HEK293 (cell line): ENCODE results near the gene ARID3A.
A peak's percentile ranks its signal among the peaks of the same experiment; 100 is the strongest.

ENCODE experiments used
- CTCF ChIA-PET: fragments of 350-600 bp; formaldehyde crosslinking; extraction: SDS; loops from one replicate; lab custom pipeline; 2021; ENCODE audit warnings: antibody characterized with exemption; lab: Yijun Ruan, JAX
- POLR2A ChIA-PET: fragments of 300-600 bp; formaldehyde crosslinking; extraction: SDS; loops from one replicate; lab custom pipeline; 2020; ENCODE audit warnings: antibody characterized with exemption, inconsistent platforms; lab: Yijun Ruan, JAX
- H3K27ac ChIP-seq: fragments of 200-500 bp; sonication (Bioruptor generic); 2 replicates; pipeline ENCODE4 v1.5.1; 2014; ENCODE audit warnings: low read depth, low read length, control low read depth, inconsistent platforms; ENCODE audit errors: extremely low read depth
- H3K36me3 ChIP-seq, 2 experiments: fragments of 200-500 bp in 1 of 2; sonication (Bioruptor generic) in 1 of 2; 1 replicate in 1 of 2; 2 replicates in 1 of 2; pipeline ENCODE4 v1.5.1; 2014 to 2017; ENCODE audit warnings: inconsistent platforms in 2 of 2, low read length in 2 of 2; ENCODE audit not compliant: control insufficient read depth in 2 of 2, insufficient read depth in 1 of 2
- H3K4me1 ChIP-seq: fragments of 200-500 bp; sonication (Bioruptor generic); 2 replicates; pipeline ENCODE4 v1.5.1; 2014; ENCODE audit warnings: mild to moderate bottlenecking, low read length, inconsistent platforms; ENCODE audit not compliant: control insufficient read depth, insufficient read depth
- H3K4me3 ChIP-seq: 2 replicates; pipeline ENCODE4 v1.5.1; 2011; ENCODE audit warnings: low read depth, mild to moderate bottlenecking, control low read depth, low read length, moderate library complexity
- H3K9me3 ChIP-seq: fragments of 200-500 bp; sonication (Bioruptor generic); 2 replicates; pipeline ENCODE4 v1.5.1; 2014; ENCODE audit warnings: low read depth, low read length, inconsistent platforms; ENCODE audit not compliant: control insufficient read depth, insufficient read depth
- BCL11A ChIP-seq: fragments of 450-650 bp; formaldehyde crosslinking; IDR thresholded peaks from 2 replicates; pipeline ENCODE4 v1.5.1; 2016; ENCODE audit warnings: low read depth, missing biosample characterization, missing genetic modification characterization
- BCL11B ChIP-seq: fragments of 450-650 bp; formaldehyde crosslinking; IDR thresholded peaks from 2 replicates; pipeline ENCODE4 v1.5.1; 2016; ENCODE audit warnings: low read depth, missing biosample characterization, missing genetic modification characterization
- EGR2 ChIP-seq: fragments of 450-650 bp; formaldehyde crosslinking; IDR thresholded peaks from 2 replicates; pipeline ENCODE4 v1.5.1; 2016; ENCODE audit warnings: low read depth, missing biosample characterization, missing genetic modification characterization
- KLF8 ChIP-seq: fragments of 450-650 bp; formaldehyde crosslinking; IDR thresholded peaks from 2 replicates; pipeline ENCODE4 v1.5.1; 2016; ENCODE audit warnings: missing biosample characterization, missing genetic modification characterization
- ZBTB8A ChIP-seq: fragments of 450-650 bp; formaldehyde crosslinking; IDR thresholded peaks from 2 replicates; pipeline ENCODE4 v1.5.1; 2016; ENCODE audit warnings: missing biosample characterization, missing genetic modification characterization
- ZFHX2 ChIP-seq: fragments of 450-650 bp; formaldehyde crosslinking; conservative IDR thresholded peaks from 2 replicates; pipeline ENCODE4 v1.5.1; 2016; ENCODE audit warnings: missing biosample characterization, missing genetic modification characterization
- ZNF10 ChIP-seq: fragments of 450-650 bp; formaldehyde crosslinking; IDR thresholded peaks from 2 replicates; pipeline ENCODE4 v1.5.1; 2017; ENCODE audit warnings: missing biosample characterization, missing genetic modification characterization
- ZNF175 ChIP-seq: fragments of 450-650 bp; formaldehyde crosslinking; IDR thresholded peaks from 2 replicates; pipeline ENCODE4 v1.5.1; 2016; ENCODE audit warnings: missing biosample characterization, missing genetic modification characterization
- ZNF2 ChIP-seq: fragments of 450-650 bp; formaldehyde crosslinking; IDR thresholded peaks from 2 replicates; pipeline ENCODE4 v1.5.1; 2016; ENCODE audit warnings: missing biosample characterization, missing genetic modification characterization
- ZNF335 ChIP-seq: fragments of 450-650 bp; formaldehyde crosslinking; conservative IDR thresholded peaks from 2 replicates; pipeline ENCODE4 v1.5.1; 2016; ENCODE audit warnings: missing biosample characterization, missing genetic modification characterization
- ZNF394 ChIP-seq: fragments of 450-650 bp; formaldehyde crosslinking; IDR thresholded peaks from 2 replicates; pipeline ENCODE4 v1.5.1; 2016; ENCODE audit warnings: missing biosample characterization, missing genetic modification characterization, mild to moderate bottlenecking, moderate library complexity, borderline replicate concordance
- ZNF514 ChIP-seq: fragments of 450-650 bp; formaldehyde crosslinking; IDR thresholded peaks from 2 replicates; pipeline ENCODE4 v1.5.1; 2016; ENCODE audit warnings: missing biosample characterization, missing genetic modification characterization
- ZNF600 ChIP-seq: fragments of 450-650 bp; formaldehyde crosslinking; IDR thresholded peaks from 2 replicates; pipeline ENCODE4 v1.5.1; 2016; ENCODE audit warnings: missing biosample characterization, missing genetic modification characterization
- ZNF629 ChIP-seq: fragments of 450-650 bp; formaldehyde crosslinking; IDR thresholded peaks from 2 replicates; pipeline ENCODE4 v1.5.1; 2017; ENCODE audit warnings: missing biosample characterization, missing genetic modification characterization
- TF ChIP-seq, protein P1 (sequence below): fragments of 450-650 bp; IDR thresholded peaks from 2 replicates; pipeline ENCODE4 v1.5.1; 2018; ENCODE audit warnings: missing biosample characterization, missing genetic modification characterization
- TF ChIP-seq, protein P2 (sequence below): fragments of 450-650 bp; formaldehyde crosslinking; IDR thresholded peaks from 2 replicates; pipeline ENCODE4 v1.5.1; 2016; ENCODE audit warnings: missing biosample characterization, missing genetic modification characterization
- TF ChIP-seq, protein P3 (sequence below): fragments of 450-650 bp; formaldehyde crosslinking; IDR thresholded peaks from 2 replicates; pipeline ENCODE4 v1.5.1; 2016; ENCODE audit warnings: missing biosample characterization, missing genetic modification characterization

The ARID3A gene

GRCh38 chr19:1015782-1016646 is 90.2 kb downstream of the ARID3A start:
- POLR2A ChIA-PET = interaction anchor here (0.6 to 1.2 kb wide), 3 partner anchors 9 to 240 kb away, joined by 3 to 4 read pairs (median 3); no protein-coding TSS in a partner anchor

GRCh38 chr19:1016647-1017114 is 90.8 kb downstream of the ARID3A start:
- peak overlapping the region; percentile 54; the same call in 1 of the 2 replicates for H3K27ac ChIP-seq
- ChIA-PET CTCF (no interaction called here), POLR2A (interaction anchor here (0.8 kb wide), 1 partner anchor 10 kb away, joined by 3 read pairs; no protein-coding TSS in a partner anchor)
- no peaks in the 10 kb centered on the region for H3K9me3 ChIP-seq
- peaks cover 7% of the 10 kb centered on the region for H3K4me1 ChIP-seq
- TF ChIP-seq ZNF175 (tag by site-specific recombination) (no peak), BCL11A (tag by site-specific recombination) (peak; percentile 15; the same call in 1 of the 2 replicates), ZBTB8A (tag by site-specific recombination) (no peak), ZNF10 (tag by site-specific recombination) (0 out of 2 replicates have a peak, but pooled peaks have one; percentile 31), KLF8 (tag by site-specific recombination) (peak; percentile 28; the same call in 1 of the 2 replicates), ZNF2 (tag by site-specific recombination) (0 out of 2 replicates have a peak, but pooled peaks have one; percentile 16), ZNF629 (tag by site-specific recombination) (peak; percentile 66; the same call in 1 of the 2 replicates), ZNF335 (tag by site-specific recombination) (peak; percentile 85; the same call in 1 of the 2 replicates), ZNF394 (tag by site-specific recombination) (peak; percentile 86), ZNF600 (peak; percentile 81)
- TF ChIP-seq, protein P1, sequence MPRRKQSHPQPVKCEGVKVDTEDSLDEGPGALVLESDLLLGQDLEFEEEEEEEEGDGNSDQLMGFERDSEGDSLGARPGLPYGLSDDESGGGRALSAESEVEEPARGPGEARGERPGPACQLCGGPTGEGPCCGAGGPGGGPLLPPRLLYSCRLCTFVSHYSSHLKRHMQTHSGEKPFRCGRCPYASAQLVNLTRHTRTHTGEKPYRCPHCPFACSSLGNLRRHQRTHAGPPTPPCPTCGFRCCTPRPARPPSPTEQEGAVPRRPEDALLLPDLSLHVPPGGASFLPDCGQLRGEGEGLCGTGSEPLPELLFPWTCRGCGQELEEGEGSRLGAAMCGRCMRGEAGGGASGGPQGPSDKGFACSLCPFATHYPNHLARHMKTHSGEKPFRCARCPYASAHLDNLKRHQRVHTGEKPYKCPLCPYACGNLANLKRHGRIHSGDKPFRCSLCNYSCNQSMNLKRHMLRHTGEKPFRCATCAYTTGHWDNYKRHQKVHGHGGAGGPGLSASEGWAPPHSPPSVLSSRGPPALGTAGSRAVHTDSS (tag by site-specific recombination) = no peak
- TF ChIP-seq, protein P2, sequence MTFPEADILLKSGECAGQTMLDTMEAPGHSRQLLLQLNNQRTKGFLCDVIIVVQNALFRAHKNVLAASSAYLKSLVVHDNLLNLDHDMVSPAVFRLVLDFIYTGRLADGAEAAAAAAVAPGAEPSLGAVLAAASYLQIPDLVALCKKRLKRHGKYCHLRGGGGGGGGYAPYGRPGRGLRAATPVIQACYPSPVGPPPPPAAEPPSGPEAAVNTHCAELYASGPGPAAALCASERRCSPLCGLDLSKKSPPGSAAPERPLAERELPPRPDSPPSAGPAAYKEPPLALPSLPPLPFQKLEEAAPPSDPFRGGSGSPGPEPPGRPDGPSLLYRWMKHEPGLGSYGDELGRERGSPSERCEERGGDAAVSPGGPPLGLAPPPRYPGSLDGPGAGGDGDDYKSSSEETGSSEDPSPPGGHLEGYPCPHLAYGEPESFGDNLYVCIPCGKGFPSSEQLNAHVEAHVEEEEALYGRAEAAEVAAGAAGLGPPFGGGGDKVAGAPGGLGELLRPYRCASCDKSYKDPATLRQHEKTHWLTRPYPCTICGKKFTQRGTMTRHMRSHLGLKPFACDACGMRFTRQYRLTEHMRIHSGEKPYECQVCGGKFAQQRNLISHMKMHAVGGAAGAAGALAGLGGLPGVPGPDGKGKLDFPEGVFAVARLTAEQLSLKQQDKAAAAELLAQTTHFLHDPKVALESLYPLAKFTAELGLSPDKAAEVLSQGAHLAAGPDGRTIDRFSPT (tag by site-specific recombination) = peak; percentile 79
- TF ChIP-seq, protein P3, sequence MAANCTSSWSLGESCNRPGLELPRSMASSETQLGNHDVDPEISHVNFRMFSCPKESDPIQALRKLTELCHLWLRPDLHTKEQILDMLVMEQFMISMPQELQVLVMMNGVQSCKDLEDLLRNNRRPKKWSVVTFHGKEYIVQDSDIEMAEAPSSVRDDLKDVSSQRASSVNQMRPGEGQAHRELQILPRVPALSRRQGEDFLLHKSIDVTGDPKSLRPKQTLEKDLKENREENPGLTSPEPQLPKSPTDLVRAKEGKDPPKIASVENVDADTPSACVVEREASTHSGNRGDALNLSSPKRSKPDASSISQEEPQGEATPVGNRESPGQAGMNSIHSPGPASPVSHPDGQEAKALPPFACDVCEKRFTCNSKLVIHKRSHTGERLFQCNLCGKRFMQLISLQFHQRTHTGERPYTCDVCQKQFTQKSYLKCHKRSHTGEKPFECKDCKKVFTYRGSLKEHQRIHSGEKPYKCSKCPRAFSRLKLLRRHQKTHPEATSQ (tag by site-specific recombination) = no peak
- H3K4me3 ChIP-seq = no peak overlapping the region
- peaks cover 0 to 60% of the 10 kb centered on the region in 2 experiments; a peak in 1 of 3 replicates for H3K36me3 ChIP-seq

More at GRCh38 chr19:1015782-1016646, 90.2 kb downstream of the ARID3A start:
- H3K27ac ChIP-seq = 0 out of 2 replicates have a peak overlapping the region, but pooled peaks have one; percentile 54
- CTCF ChIA-PET = no interaction called here
- no peaks in the 10 kb centered on the region for H3K9me3 ChIP-seq
- H3K4me3 ChIP-seq = no peak overlapping the region
- peaks cover 0 to 63% of the 10 kb centered on the region in 2 experiments; a peak in 1 of 3 replicates for H3K36me3 ChIP-seq
- TF ChIP-seq ZFHX2 (tag by site-specific recombination) = peak; percentile 29
- TF ChIP-seq BCL11A (tag by site-specific recombination) = no peak
- TF ChIP-seq BCL11B (tag by site-specific recombination) = 0 out of 2 replicates have a peak, but pooled peaks have one; percentile 29
- no peak for TF ChIP-seq ZNF514
- peak; percentile 53 for TF ChIP-seq EGR2 (tag by site-specific recombination)
- peaks cover 7% of the 10 kb centered on the region for H3K4me1 ChIP-seq
